A549 (cell line): Measurements from ENCODE around the gene FBRSL1.

Experiments used
- EP300 ChIP-seq, 2 experiments: fragments of >200 bp; sonication (Bioruptor Twin); formaldehyde crosslinking; IDR thresholded peaks; 2 replicates in 1 of 2; 3 replicates in 1 of 2; pipeline ENCODE4 v1.6.1; 2016 to 2017
- HDAC2 ChIP-seq: fragments of 200-600 bp; sonication (generic); IDR thresholded peaks from 2 replicates; pipeline ENCODE4 v1.6.1; 2016
- POLR2A ChIP-seq: IDR thresholded peaks from 2 replicates; pipeline ENCODE4 v1.6.1; 2012; ENCODE audit warnings: mild to moderate bottlenecking, low read length
- POLR2AphosphoS2 ChIP-seq: conservative IDR thresholded peaks from 2 replicates; pipeline ENCODE4 v1.6.1; 2012; ENCODE audit warnings: low read length, improper control_type of control experiment, inconsistent platforms
- RAD21 ChIP-seq, 2 experiments: fragments of >200 bp in 1 of 2; sonication (Bioruptor Twin) in 1 of 2; formaldehyde crosslinking in 1 of 2; IDR thresholded peaks in 1 of 2; conservative IDR thresholded peaks in 1 of 2; 2 replicates in 1 of 2; 3 replicates in 1 of 2; pipeline ENCODE4 v1.6.1; 2012 to 2018; ENCODE audit warnings: inconsistent platforms in 1 of 2
- SREBF2 ChIP-seq: fragments of 450-650 bp; IDR thresholded peaks from 2 replicates; pipeline ENCODE4 v1.6.1; 2014; ENCODE audit warnings: mild to moderate bottlenecking, moderate library complexity
- TF ChIP-seq, protein P1 (sequence below): fragments of >200 bp; sonication (Bioruptor Twin); formaldehyde crosslinking; IDR thresholded peaks from 3 replicates; pipeline ENCODE4 v1.6.1; 2016
- TF ChIP-seq, protein P2 (sequence below): fragments of >200 bp; sonication (Bioruptor Twin); formaldehyde crosslinking; IDR thresholded peaks from 3 replicates; pipeline ENCODE4 v1.5.1; 2016
- TF ChIP-seq, protein P3 (sequence below): IDR thresholded peaks from 2 replicates; pipeline ENCODE4 v1.6.1; 2012
- TF ChIP-seq, protein P4 (sequence below): fragments of 250-450 bp; sonication (Bioruptor Pico); IDR thresholded peaks from 2 replicates; pipeline ENCODE4 v1.5.0; 2021; ENCODE audit warnings: mild to moderate bottlenecking, moderate library complexity, borderline replicate concordance

DNA sequence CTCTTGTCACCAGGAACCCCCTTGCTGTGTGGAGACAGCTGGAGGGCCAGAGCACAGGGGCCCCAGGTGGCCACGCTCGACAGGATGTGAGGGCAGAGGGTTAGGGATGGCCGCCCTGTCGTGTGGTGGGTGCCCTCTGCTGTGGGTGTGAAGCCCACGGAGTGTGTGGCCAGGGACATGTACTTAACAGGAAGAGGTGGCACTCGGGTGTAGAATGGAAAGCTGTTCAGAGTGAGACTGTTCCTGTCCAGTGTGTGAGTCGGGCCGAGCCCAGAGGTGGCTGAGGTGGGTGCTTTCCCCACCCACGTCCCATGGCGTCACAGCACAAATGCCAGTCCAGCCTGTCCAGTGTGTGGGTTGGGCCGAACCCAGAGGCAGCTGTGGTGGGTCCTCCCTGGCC is 47.1 kb downstream of the FBRSL1 start:
- TF ChIP-seq SREBF2 (no peak), POLR2AphosphoS2 (no peak), POLR2A (no peak), HDAC2 (no peak), RAD21 (conservative IDR thresholded peaks at IDR 0.05 in 1 of 2, IDR thresholded peaks at IDR 0.05 in 1 of 2) (no peak), EP300 (IDR thresholded peaks at IDR 0.05) (no peak)
- TF ChIP-seq, protein P1, sequence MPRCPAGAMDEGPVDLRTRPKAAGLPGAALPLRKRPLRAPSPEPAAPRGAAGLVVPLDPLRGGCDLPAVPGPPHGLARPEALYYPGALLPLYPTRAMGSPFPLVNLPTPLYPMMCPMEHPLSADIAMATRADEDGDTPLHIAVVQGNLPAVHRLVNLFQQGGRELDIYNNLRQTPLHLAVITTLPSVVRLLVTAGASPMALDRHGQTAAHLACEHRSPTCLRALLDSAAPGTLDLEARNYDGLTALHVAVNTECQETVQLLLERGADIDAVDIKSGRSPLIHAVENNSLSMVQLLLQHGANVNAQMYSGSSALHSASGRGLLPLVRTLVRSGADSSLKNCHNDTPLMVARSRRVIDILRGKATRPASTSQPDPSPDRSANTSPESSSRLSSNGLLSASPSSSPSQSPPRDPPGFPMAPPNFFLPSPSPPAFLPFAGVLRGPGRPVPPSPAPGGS, result no peak
- TF ChIP-seq, protein P2, sequence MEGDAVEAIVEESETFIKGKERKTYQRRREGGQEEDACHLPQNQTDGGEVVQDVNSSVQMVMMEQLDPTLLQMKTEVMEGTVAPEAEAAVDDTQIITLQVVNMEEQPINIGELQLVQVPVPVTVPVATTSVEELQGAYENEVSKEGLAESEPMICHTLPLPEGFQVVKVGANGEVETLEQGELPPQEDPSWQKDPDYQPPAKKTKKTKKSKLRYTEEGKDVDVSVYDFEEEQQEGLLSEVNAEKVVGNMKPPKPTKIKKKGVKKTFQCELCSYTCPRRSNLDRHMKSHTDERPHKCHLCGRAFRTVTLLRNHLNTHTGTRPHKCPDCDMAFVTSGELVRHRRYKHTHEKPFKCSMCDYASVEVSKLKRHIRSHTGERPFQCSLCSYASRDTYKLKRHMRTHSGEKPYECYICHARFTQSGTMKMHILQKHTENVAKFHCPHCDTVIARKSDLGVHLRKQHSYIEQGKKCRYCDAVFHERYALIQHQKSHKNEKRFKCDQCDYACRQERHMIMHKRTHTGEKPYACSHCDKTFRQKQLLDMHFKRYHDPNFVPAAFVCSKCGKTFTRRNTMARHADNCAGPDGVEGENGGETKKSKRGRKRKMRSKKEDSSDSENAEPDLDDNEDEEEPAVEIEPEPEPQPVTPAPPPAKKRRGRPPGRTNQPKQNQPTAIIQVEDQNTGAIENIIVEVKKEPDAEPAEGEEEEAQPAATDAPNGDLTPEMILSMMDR, result no peak
- TF ChIP-seq, protein P3, sequence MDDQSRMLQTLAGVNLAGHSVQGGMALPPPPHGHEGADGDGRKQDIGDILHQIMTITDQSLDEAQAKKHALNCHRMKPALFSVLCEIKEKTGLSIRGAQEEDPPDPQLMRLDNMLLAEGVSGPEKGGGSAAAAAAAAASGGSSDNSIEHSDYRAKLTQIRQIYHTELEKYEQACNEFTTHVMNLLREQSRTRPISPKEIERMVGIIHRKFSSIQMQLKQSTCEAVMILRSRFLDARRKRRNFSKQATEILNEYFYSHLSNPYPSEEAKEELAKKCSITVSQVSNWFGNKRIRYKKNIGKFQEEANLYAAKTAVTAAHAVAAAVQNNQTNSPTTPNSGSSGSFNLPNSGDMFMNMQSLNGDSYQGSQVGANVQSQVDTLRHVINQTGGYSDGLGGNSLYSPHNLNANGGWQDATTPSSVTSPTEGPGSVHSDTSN, result no peak
- TF ChIP-seq, protein P4, sequence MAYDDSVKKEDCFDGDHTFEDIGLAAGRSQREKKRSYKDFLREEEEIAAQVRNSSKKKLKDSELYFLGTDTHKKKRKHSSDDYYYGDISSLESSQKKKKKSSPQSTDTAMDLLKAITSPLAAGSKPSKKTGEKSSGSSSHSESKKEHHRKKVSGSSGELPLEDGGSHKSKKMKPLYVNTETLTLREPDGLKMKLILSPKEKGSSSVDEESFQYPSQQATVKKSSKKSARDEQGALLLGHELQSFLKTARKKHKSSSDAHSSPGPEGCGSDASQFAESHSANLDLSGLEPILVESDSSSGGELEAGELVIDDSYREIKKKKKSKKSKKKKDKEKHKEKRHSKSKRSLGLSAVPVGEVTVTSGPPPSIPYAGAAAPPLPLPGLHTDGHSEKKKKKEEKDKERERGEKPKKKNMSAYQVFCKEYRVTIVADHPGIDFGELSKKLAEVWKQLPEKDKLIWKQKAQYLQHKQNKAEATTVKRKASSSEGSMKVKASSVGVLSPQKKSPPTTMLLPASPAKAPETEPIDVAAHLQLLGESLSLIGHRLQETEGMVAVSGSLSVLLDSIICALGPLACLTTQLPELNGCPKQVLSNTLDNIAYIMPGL (CRISPR knock-in tag), result no peak
